KBM-7 (cell line): ENCODE measurements around the gene FOSL1.
A peak's percentile ranks its signal among the peaks of the same experiment; 100 is the strongest.

ENCODE experiments used
- DNase-seq: peaks from one replicate; pipeline ENCODE4 v3.0.0-alpha.2; 2015
- in situ Hi-C: fragments of 300-500 bp; cut with MboI; formaldehyde crosslinking; loops from 2 replicates; pipeline ENCODE4 v1.14.3; 2020; ENCODE audit warnings: low sequenced_read_pairs, low pct_unique_long_range_greater_than_20kb, mixed read lengths

The FOSL1 gene

DNA sequence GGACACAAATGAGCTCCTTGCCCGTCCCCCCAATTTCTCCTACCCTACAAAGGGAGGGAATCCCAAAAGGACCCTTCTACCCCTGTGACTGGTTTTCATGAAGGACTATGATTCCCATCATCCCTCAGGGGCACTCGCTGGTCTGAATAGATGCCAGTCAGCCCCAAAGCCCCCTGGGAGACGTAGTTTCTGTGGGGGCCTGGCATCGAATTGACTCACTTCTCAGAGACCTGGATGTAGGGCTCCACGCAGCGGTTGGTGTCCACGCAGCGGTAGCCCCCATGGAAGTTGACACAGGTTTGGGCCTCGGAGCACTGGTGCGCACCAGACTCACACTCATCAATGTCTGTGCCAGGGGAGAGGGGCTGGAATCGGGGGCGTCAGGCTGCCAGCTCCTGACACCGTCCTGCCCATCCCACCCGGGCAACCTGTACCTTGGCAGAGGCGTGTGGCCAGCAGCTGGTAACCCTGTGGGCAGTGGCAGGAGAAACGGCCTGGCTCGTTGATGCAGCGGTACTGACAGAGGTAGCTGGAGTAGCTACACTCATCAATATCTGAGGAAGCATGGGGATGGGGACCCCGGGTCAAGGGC lies 32.0 kb downstream of the FOSL1 start:
- in situ Hi-C loops = no loop called here

DNA sequence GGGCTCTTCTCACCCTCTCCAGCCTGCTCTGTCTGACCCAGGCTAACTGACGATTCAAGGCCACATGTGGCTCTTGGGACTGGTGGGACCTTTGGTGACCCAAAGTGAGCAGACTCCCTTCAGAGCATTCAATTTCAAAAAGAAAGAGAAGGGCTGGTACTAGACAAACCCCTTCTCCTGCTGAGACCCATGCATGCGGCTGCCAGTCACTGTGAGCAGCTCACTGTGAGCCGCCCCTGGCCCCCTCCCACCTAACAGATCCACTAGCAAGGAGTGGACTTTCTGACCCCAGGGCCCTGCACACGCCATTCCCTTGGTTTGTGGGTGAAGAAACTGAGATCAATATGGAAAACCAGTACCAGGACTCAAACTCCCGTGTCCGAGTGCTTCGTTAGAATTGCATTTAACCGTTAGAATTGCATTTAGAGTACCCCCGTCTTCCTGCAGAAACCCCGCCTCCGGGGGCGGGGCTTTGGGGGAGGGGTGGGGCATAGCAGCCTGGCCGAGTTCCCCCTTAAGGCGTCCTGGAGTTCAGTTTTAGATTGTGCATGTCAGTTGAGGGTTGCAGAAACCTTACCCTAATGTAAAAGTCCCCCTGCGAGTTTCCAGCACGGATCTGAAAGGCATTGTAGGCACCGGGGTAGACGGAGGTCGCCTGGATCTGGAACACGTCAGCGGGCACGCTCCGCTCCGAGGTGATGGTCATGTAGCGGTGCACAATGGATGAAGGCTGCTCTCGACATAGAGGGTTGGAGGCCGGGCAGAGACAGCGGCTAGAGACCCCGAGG lies 32.7 kb downstream of the FOSL1 start:
- no peak for DNase-seq
- in situ Hi-C loops = no loop called here

More for the DNA sequence above, 32.0 kb downstream of the FOSL1 start:
- DNase-seq = no peak

DNA sequence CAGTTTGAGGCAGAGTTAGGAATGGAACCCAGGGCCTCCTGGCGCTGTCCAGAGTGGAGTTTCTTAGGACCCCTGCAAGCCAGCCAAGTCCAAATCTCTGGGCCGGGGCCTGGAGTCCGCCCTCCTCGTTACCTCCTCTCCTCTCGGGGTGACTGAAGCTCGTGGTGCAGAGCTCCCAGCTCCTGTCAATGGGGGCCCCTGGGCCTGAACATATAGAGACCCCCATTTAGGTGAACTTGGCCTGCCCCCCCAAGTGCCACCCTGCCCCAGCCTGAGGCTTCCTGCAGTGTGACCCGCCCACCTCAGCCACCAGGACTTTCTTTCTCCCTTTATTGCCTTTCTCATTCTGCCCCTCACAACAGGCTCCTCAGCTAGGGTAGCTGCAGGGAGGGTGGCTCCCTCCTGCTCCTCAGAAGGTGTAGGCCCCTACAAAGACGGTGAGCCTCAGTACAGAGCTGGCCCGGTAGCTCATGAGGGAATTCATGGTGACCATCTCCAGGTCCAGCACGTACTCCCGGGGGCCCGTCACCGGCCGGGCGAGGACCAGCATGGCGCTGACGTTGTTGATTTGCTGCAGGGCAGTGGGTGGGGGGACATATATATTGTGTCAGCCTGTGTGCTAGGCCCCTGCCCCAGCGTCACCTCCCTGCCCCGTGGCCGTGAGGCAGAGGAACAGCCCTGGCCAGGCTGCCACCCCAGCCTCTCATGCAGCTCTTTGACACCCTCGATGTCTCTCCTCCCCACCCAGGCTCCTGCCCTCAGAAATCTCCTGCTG lies 33.5 kb downstream of the FOSL1 start:
- no peak for DNase-seq

DNA sequence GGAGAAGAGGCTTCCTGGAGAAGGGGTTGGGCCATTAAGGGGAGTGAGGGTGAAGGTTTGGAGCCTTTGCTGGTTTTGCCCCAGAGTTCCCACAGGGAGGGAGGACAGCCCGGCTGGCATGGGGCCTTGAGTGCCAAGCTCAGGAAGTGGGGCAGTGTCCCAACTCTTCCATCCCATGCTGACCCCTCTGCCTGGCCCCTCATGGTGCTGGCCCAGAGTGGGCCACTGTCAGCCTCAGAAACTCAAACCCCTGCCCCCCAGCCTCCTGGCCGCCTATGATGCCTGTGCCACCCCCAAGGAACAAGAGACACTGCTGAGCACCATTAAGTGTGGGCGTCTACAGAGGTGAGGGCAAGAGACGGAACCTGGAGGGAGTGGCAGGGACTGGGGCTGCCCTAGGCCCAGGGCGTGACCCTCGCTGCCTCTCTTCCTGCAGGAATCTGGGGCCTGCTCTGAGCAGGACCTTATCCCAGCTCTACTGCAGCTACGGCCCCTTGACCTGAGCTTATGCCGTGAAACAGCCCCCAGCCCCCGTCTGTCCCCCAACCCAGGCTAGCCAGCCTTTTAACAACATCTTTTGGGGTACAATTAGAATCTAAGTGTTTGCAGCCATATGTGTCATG lies 34.5 kb downstream of the FOSL1 start:
- DNase-seq = no peak
- in situ Hi-C loops = no loop called here

More for the DNA sequence above, 33.5 kb downstream of the FOSL1 start:
- in situ Hi-C loops = no loop called here

DNA sequence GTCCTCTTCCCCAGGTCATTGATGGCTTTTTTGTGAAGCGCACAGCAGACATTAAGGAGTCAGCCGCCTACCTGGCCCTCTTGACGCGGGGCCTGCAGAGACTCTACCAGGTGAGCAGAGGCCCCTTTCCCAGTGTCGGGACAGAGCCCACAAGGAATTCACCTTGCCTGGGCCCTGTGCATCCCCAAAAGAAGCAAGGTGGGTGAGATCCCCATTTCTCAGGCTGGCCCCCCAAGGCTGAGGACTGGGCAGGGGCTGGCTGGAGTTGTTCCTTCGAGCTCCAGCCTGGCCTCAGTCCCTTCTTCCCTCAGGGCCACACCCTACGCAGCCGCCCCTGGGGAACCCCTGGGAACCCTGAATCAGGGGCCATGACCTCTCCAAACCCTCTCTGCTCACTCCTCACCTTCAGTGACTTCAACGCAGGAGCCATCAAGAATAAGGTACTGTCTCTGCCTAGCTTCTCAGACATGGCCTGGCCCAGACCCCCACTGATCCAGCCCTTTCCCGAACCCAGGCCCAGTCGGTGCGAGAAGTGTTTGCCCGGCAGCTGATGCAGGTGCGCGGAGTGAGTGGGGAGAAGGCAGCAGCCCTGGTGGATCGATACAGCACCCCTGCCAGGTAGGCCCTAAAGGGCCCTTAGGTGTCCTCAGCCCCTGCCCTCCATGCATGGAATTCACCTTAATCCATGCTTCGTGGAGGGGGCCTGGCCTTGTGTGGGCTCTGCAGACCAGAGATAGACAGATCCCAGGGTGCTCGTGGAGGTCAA lies 35.3 kb downstream of the FOSL1 start:
- in situ Hi-C loops = no loop called here
- no peak for DNase-seq

DNA sequence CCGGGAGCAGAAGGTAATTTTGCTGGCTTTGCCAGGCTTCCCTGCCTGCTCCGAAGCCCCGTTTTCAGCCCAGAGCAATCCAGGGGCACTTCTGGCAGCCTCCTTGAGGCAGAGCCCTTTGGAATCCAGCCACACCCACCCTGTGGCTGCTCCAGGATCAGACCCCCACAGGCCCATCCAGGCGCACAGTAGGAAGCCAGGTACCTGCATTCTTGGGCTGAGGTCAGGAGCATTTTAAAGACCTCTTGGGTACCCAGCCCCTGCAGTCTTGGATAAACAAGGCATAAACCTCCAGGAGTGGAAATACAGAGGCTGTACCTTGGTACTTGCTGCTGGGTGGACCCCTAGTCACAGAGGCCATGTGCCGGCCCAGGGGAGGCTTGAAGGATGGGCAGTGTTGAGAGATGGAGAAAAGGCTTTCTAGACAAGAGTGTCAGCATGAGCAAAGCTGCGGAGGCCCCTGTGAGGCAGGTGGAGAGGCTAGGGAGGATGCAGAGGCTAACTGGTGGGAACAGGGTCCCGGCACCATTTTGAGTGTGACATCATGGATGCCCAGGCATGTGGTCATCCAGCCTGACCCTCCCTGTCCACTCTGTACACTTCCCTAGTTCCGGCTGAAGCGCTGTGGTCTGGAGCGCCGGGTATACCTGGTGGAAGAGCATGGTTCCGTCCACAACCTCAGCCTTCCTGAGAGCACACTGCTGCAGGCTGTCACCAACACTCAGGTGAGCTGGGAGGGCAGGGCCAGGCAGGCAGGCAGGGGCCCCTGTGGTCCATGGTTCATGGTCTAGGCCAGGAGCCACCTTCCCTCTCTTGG lies 36.1 kb downstream of the FOSL1 start:
- in situ Hi-C loops = no loop called here
- DNase-seq = no peak

DNA sequence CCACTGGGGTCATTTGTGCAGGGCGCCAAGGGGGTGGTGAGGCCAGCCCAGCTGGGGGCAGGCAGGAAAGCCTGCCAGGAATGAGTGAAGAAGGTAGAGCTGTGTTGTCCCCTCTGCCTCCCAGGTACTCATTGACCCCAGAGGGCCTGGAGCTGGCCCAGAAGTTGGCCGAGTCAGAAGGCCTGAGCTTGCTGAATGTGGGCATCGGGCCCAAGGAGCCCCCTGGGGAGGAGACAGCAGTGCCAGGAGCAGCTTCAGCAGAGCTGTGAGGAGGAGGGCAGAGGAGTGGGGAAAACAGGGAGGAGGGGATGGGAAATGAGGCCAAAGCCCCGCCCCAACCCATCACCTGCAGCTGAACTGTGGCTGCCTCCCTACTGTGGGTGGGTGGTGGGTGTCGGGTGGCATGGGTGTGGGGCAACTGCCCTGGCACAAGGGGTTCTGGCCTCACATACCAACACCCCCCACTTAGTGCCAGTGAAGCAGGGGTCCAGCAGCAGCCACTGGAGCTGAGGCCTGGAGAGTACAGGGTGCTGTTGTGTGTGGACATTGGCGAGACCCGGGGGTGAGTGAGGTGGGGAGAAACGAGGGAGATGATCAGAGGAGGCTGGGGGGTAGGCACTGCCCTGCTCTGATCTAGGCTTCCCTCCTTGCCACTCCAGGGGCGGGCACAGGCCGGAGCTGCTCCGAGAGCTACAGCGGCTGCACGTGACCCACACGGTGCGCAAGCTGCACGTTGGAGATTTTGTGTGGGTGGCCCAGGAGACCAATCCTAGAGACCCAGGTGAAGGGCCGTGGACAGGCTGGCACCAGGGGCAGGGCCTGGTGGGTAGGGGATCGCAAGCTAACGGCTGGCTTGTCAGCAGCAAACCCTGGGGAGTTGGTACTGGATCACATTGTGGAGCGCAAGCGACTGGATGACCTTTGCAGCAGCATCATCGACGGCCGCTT lies 37.0 kb downstream of the FOSL1 start:
- in situ Hi-C loops = no loop called here
- no peak for DNase-seq

DNA sequence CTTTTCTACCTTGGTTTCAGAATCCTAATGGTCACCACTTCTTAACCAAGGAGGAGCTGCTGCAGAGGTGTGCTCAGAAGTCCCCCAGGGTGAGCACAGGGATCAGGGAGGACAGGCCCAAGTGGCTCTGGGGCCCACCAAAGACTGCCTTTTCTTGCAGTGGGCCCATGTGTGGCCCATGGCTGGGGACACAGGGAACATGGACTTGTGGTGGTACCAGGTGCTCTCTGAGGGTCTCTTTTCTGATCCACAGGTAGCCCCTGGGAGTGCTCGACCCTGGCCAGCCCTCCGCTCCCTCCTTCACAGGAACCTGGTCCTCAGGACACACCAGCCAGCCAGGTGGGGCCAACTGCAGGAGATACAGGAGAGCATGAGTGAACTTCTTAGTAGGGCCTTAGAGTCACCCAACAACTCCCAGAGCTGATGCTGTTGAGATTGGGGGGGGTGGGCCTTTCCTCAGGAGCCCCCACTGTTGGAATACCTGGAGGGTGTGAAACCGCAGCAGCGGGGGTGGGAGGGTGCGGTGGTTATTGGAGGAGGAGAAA lies 37.9 kb downstream of the FOSL1 start:
- in situ Hi-C loops = no loop called here
- DNase-seq = no peak

DNA sequence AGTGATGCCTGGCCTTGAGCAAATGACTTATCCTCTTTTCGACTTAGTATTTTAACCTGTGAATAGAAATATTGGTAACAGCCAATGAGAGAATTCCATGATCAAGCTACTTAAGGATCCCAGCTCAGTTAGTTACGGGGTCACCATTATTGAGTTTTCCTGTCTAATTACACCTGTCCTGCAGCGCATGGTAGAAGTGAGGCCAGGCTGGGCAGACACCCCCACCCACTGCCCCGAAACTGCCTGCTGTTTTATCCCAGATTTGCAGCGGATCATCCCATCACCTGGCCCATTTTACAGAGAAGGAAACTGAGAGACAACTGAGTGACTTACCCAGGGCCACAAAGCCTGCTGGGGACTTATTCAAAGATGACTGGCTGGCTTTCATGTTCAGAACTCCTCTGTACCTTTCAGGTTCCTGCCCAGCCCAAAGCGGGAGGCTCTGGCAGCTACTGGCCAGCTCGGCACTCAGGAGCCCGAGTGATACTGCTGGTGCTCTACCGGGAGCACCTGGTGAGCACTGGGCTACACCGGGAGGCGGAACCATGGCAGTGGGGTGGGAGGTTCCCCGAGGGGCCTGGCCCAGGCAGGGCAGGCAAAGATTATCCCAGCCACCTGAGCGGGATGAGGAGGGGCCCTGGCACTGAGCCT lies 38.5 kb downstream of the FOSL1 start:
- no peak for DNase-seq
- in situ Hi-C loops = no loop called here

DNA sequence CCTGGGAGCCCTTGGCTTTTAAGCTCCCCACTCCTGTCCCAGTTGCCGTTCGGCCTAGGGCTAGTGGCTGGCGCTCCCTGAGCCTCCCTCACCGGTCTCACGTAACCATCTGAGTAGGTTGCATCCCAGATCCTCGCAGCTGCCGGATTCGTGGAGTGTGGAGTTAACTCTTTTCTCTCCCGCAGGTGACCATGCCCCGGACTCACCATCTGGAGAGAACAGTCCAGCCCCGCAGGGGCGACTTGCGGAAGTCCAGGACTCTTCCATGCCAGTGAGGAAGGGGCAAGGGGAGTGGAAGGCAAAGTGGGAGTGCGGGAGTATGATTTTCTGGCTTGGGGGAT lies 39.1 kb downstream of the FOSL1 start:
- in situ Hi-C loops = no loop called here
- no peak for DNase-seq

DNA sequence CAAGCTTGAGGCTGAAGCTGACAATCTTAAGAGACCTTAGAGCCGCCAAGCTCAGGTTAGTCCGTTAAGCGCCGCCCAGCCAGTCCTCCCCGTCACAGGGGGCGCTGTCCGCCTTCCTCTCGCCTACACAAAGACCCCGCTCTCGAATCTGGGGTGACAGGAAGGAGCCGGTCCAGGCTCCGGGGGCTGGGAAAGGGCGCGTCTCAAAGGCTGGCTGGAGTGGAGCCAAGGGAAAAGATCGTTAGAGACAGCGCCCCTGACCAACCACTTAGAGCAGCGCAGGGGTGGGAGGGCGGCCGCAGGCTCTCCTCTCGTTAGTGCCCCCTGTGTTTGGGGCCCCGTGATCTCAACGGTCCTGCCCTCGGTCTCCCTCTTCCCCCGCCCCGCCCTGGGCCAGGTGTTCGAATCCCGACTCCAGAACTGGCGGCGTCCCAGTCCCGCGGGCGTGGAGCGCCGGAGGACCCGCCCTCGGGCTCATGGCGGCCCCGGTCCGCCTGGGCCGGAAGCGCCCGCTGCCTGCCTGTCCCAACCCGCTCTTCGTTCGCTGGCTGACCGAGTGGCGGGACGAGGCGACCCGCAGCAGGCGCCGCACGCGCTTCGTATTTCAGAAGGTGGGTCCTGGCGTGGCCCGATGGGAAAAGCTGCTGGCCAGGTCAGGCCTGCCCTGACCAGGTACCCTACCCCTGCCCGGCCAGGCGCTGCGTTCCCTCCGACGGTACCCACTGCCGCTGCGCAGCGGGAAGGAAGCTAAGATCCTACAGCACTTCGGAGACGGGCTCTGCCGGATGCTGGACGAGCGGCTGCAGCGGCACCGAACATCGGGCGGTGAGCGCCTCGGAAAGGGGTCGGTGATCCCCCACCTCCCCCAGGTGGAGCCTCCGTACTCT lies 39.7 kb downstream of the FOSL1 start, which contains the start of gene MUS81:
MUS81 (plus strand) TSS at position 156 of the 887 bp plus-strand sequence; CDS start at position 477, 321 bp downstream.
- in situ Hi-C loops = no loop called here
- DNase-seq = peak; percentile 99

DNA sequence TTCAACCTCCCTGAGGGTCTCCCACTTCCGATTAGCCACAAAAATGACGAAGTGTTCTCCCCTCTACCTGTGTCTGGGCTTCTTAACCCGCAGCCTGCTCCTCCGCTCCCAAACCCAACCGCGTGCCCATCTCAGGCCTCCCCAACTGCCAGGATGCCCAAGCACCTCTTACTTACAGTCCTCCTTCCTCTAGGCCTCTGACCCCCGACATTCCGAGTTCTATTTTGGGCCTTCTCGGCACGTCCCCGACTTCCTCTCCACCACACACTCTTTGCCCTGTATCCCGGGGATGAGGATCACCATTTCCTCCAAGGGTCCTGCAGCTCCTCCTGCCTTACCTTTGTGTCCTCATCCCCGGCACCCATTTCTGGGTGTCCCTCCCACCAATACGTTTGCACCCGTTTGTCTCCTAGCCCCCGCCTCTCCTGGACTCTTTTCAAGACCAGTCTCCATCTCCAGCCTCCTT lies 40.3 kb downstream of the FOSL1 start:
- in situ Hi-C loops = no loop called here
- no peak for DNase-seq

DNA sequence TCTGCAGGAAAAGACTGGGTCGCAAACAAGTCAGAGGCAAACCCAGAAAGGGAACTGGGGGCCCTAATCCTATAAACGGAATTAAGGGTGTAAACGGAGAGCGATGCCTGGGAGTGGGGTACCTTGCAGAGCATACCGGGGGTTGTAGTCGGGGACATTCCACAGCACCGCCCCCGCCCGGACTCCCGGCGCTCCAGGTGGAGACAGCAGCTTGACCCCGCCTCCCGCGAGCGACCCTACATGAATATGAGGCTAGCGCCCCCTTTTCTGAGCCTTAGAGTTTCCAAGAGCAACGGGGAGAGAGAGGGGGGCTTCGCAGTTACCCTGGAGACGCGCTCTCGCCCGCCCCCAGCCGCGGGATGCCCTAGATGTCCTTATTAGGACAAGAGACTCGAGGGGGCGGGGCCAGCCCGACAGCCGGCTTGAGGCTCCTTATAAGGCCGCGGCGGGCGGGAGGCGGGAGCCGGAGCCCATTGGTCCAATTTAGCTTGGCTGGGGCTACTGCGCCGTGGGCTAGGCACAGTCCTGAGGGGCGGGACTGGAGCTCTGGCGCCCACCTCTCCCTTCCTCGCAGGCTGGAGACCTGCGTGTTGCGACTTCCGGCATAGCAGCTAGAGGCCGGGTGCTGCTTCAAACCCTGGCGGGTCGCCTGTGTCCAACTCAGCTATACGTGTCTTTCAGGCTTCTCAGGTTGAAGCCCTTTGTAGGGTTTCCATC lies 40.9 kb downstream of the FOSL1 start:
- in situ Hi-C loops = no loop called here
- DNase-seq = peak; percentile 97

DNA sequence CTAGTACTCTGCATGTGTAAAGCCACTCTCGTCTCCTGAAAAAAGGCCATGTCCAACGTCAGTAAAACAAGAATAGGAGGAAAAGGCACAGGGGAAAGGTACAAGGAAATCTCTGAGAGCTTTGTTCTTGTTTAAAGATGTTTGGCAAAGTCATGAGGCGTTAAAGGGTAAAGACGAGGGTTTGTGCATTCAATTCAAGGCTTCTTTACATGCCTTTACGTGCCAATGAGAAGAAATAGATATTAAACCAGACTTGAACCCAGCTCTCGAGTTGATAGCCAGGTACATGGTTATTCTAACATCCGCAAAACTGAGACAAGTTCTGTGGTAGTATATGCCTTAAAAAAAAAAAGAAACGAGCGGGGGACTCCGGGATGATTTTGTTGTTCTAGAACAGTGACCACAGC lies 41.5 kb downstream of the FOSL1 start:
- DNase-seq = no peak
- in situ Hi-C loops = no loop called here
